Stimulated activated CD8-positive, alpha-beta memory T cell treated with anti-CD3 and anti-CD28 coated beads, Interleukin-4, amount 100 ng/mL, for 4 hours (primary cell): ENCODE data around the gene TJP2.
"Not testable (repeated sequence)": the region's sequence is repeated elsewhere in the genome, so short reads cannot be mapped to it uniquely, and the experiment has no call there.

ENCODE experiments used
- DNase-seq, 2 donors: peaks; one replicate each; pipeline ENCODE4 v3.0.0-alpha.2; 2020; ENCODE audit warnings: low read depth in 2 of 2, low spot score in 1 of 2

TJP2 gene

GRCh38 chr9:69279084-69279731 lies 105.1 kb downstream of the TJP2 start:
- DNase-seq = no peak

GRCh38 chr9:69279733-69280132 lies 105.7 kb downstream of the TJP2 start:
- DNase-seq = no peak

GRCh38 chr9:69283003-69283402 lies 108.9 kb downstream of the TJP2 start:
- DNase-seq = no peak

- DNase-seq = no peak
Measured at GRCh38 chr9:69292078-69292477, 118.0 kb downstream of the TJP2 start.

GRCh38 chr9:69293156-69293555 lies 119.1 kb downstream of the TJP2 start:
- DNase-seq = no peak

GRCh38 chr9:69295872-69296552 lies 121.9 kb downstream of the TJP2 start:
- DNase-seq = no peak

- no peak for DNase-seq
Measured at GRCh38 chr9:69297300-69297980, 123.4 kb downstream of the TJP2 start.

- DNase-seq = no peak
Measured at GRCh38 chr9:69299315-69299714, 125.2 kb downstream of the TJP2 start.

GRCh38 chr9:69299826-69300225 lies 125.7 kb downstream of the TJP2 start:
- no peak for DNase-seq

GRCh38 chr9:69303331-69303730 lies 129.3 kb downstream of the TJP2 start:
- no peak for DNase-seq

GRCh38 chr9:69306895-69307445 lies 132.9 kb downstream of the TJP2 start:
- DNase-seq = not testable (repeated sequence)

- DNase-seq = no peak
Measured at GRCh38 chr9:69307446-69308205, 133.5 kb downstream of the TJP2 start.

- DNase-seq = no peak
Measured at GRCh38 chr9:69308206-69308931, 134.3 kb downstream of the TJP2 start.

GRCh38 chr9:69313175-69313574 lies 139.1 kb downstream of the TJP2 start:
- DNase-seq = no peak

GRCh38 chr9:69314547-69314946 lies 140.5 kb downstream of the TJP2 start:
- no peak for DNase-seq

- no peak for DNase-seq
Measured at GRCh38 chr9:69317081-69317480, 143.0 kb downstream of the TJP2 start.

GRCh38 chr9:69317894-69318293 lies 143.8 kb downstream of the TJP2 start:
- no peak for DNase-seq

- no peak for DNase-seq
Measured at GRCh38 chr9:69319324-69320025, 145.4 kb downstream of the TJP2 start.

GRCh38 chr9:69322256-69322655 lies 148.2 kb downstream of the TJP2 start:
- DNase-seq = no peak

GRCh38 chr9:69323861-69324260 lies 149.8 kb downstream of the TJP2 start:
- DNase-seq = no peak
